ENCODE measurements around the gene HAND1.

HAND1 gene

GRCh38 chr5:154437281-154437965 is 40.6 kb downstream of the HAND1 start:
- Histone ChIP-seq H3K9ac (ENCODE audit: insufficient read length, low read depth) (no peak overlapping the region), H3K9me3 (ENCODE audit: insufficient read depth, low read length) (no peaks in the 10 kb centered on the region; the same call in 1 of the 2 replicates), H3K4me1 (ENCODE audit: insufficient read depth, insufficient read length) (no peaks in the 10 kb centered on the region), H3K36me3 (ENCODE audit: insufficient read depth, insufficient read length, low read length) (peaks cover 37% of the 10 kb centered on the region), H3K27me3 (ENCODE audit: insufficient read depth, insufficient read length) (no peaks in the 10 kb centered on the region), H3K4me3 (ENCODE audit: insufficient read length, low read depth) (no peak overlapping the region)
- no peak for TF ChIP-seq YY1 (IDR thresholded peaks at IDR 0.05; ENCODE audit: insufficient read depth, insufficient read length)
- no peak for TF ChIP-seq SUZ12 (IDR thresholded peaks at IDR 0.05; ENCODE audit: extremely low read depth, insufficient read depth, insufficient read length)
- TF ChIP-seq ZNF274 (IDR thresholded peaks at IDR 0.05; ENCODE audit: low read depth, low read length): no peak
- no peak for DNase-seq (ENCODE audit: low read depth, low spot score)

GRCh38 chr5:154435226-154435625 is 42.8 kb downstream of the HAND1 start:
- H3K9me3 ChIP-seq (ENCODE audit: insufficient read depth, low read length): no peaks in the 10 kb centered on the region; the same call in 1 of the 2 replicates
- TF ChIP-seq SUZ12 (IDR thresholded peaks at IDR 0.05; ENCODE audit: extremely low read depth, insufficient read depth, insufficient read length): no peak
- TF ChIP-seq YY1 (IDR thresholded peaks at IDR 0.05; ENCODE audit: insufficient read depth, insufficient read length): no peak
- TF ChIP-seq ZNF274 (IDR thresholded peaks at IDR 0.05; ENCODE audit: low read depth, low read length): no peak
- H3K9ac ChIP-seq (ENCODE audit: insufficient read length, low read depth): no peak overlapping the region
- no peaks in the 10 kb centered on the region for H3K4me1 ChIP-seq (ENCODE audit: insufficient read depth, insufficient read length)
- no peak for DNase-seq (ENCODE audit: low read depth, low spot score)
- H3K27me3 ChIP-seq (ENCODE audit: insufficient read depth, insufficient read length): no peaks in the 10 kb centered on the region
- peaks cover 15% of the 10 kb centered on the region for H3K36me3 ChIP-seq (ENCODE audit: insufficient read depth, insufficient read length, low read length)
- H3K4me3 ChIP-seq (ENCODE audit: insufficient read length, low read depth): no peak overlapping the region

DNA sequence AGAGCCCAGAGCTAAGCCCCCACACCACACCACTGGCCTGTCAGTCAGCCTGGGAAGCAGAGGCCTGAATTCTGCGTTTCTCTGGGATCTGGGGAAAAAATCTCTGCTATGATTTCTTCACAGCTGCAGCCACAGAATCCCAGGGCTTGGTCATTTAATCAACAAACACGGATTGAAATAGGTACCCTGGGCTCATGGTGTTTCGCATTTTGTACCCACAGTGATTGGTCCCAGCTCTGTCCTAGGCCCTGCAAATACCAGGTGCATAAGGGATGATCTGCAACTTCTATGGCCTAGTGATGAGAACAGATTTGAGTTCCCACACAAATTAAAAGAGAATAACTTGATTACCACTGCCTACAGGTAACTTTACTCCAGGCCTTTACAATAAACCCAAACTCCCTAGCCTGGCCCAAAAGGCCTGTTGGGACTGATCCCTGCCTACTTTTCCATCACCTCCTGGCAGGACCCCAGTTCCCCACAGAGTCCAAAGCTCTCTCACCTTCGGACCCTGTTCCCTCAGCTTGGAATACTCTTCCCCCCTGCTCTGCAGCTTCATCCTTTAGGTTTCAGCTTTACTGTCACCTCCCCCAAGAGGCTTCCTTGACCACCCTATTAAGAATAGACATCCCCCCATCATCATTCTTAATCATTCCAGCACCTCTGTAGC is 46.9 kb downstream of the HAND1 start:
- Histone ChIP-seq H3K36me3 (ENCODE audit: insufficient read depth, insufficient read length, low read length) (peaks cover 5% of the 10 kb centered on the region), H3K4me1 (ENCODE audit: insufficient read depth, insufficient read length) (no peaks in the 10 kb centered on the region), H3K4me3 (ENCODE audit: insufficient read length, low read depth) (no peak overlapping the region), H3K9me3 (ENCODE audit: insufficient read depth, low read length) (no peaks in the 10 kb centered on the region), H3K9ac (ENCODE audit: insufficient read length, low read depth) (no peak overlapping the region), H3K27me3 (ENCODE audit: insufficient read depth, insufficient read length) (no peaks in the 10 kb centered on the region)
- TF ChIP-seq ZNF274 (IDR thresholded peaks at IDR 0.05; ENCODE audit: low read depth, low read length) (no peak), SUZ12 (IDR thresholded peaks at IDR 0.05; ENCODE audit: extremely low read depth, insufficient read depth, insufficient read length) (no peak), YY1 (IDR thresholded peaks at IDR 0.05; ENCODE audit: insufficient read depth, insufficient read length) (no peak)
- no peak for DNase-seq (ENCODE audit: low read depth, low spot score)

GRCh38 chr5:154430466-154430865 is 47.6 kb downstream of the HAND1 start:
- no peaks in the 10 kb centered on the region for H3K9me3 ChIP-seq (ENCODE audit: insufficient read depth, low read length)
- no peaks in the 10 kb centered on the region for H3K4me1 ChIP-seq (ENCODE audit: insufficient read depth, insufficient read length)
- TF ChIP-seq YY1 (IDR thresholded peaks at IDR 0.05; ENCODE audit: insufficient read depth, insufficient read length) (no peak), ZNF274 (IDR thresholded peaks at IDR 0.05; ENCODE audit: low read depth, low read length) (no peak), SUZ12 (IDR thresholded peaks at IDR 0.05; ENCODE audit: extremely low read depth, insufficient read depth, insufficient read length) (no peak)
- no peak overlapping the region for H3K9ac ChIP-seq (ENCODE audit: insufficient read length, low read depth)
- no peak for DNase-seq (ENCODE audit: low read depth, low spot score)
- H3K4me3 ChIP-seq (ENCODE audit: insufficient read length, low read depth): no peak overlapping the region
- H3K36me3 ChIP-seq (ENCODE audit: insufficient read depth, insufficient read length, low read length): no peaks in the 10 kb centered on the region
- no peaks in the 10 kb centered on the region for H3K27me3 ChIP-seq (ENCODE audit: insufficient read depth, insufficient read length)

DNA sequence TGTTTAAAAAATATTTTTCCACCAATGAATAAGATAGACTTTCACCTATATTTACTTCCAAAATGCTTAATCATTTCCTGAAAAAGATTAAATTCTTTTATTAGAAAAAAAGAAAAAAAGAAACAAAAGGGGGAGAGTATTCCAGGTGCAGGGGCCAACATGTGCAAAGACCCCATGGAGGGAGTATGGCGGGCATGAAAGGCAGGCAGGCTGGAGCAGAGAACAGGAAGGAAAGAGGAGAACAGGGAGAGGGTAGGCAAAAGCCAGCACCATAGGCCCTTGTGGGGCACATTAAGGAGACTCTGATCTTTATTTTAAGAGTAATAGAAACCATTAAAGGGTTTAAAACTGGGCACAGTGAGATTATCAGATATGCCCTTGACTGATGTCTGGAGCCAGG is 48.7 kb downstream of the HAND1 start:
- Histone ChIP-seq H3K4me1 (ENCODE audit: insufficient read depth, insufficient read length) (no peaks in the 10 kb centered on the region), H3K27me3 (ENCODE audit: insufficient read depth, insufficient read length) (no peaks in the 10 kb centered on the region), H3K36me3 (ENCODE audit: insufficient read depth, insufficient read length, low read length) (no peaks in the 10 kb centered on the region), H3K9ac (ENCODE audit: insufficient read length, low read depth) (no peak overlapping the region), H3K4me3 (ENCODE audit: insufficient read length, low read depth) (no peak overlapping the region), H3K9me3 (ENCODE audit: insufficient read depth, low read length) (no peaks in the 10 kb centered on the region)
- TF ChIP-seq ZNF274 (IDR thresholded peaks at IDR 0.05; ENCODE audit: low read depth, low read length) (no peak), YY1 (IDR thresholded peaks at IDR 0.05; ENCODE audit: insufficient read depth, insufficient read length) (no peak), SUZ12 (IDR thresholded peaks at IDR 0.05; ENCODE audit: extremely low read depth, insufficient read depth, insufficient read length) (no peak)
- DNase-seq (ENCODE audit: low read depth, low spot score): no peak

GRCh38 chr5:154428208-154428607 is 49.8 kb downstream of the HAND1 start:
- no peak overlapping the region for H3K9ac ChIP-seq (ENCODE audit: insufficient read length, low read depth)
- no peaks in the 10 kb centered on the region for H3K4me1 ChIP-seq (ENCODE audit: insufficient read depth, insufficient read length)
- H3K4me3 ChIP-seq (ENCODE audit: insufficient read length, low read depth): no peak overlapping the region
- TF ChIP-seq YY1 (IDR thresholded peaks at IDR 0.05; ENCODE audit: insufficient read depth, insufficient read length) (no peak), SUZ12 (IDR thresholded peaks at IDR 0.05; ENCODE audit: extremely low read depth, insufficient read depth, insufficient read length) (no peak), ZNF274 (IDR thresholded peaks at IDR 0.05; ENCODE audit: low read depth, low read length) (no peak)
- H3K9me3 ChIP-seq (ENCODE audit: insufficient read depth, low read length): no peaks in the 10 kb centered on the region
- H3K27me3 ChIP-seq (ENCODE audit: insufficient read depth, insufficient read length): no peaks in the 10 kb centered on the region
- no peaks in the 10 kb centered on the region for H3K36me3 ChIP-seq (ENCODE audit: insufficient read depth, insufficient read length, low read length)
- no peak for DNase-seq (ENCODE audit: low read depth, low spot score)

Data from NT2/D1 (cell line).